ENCODE measurements around the gene PARP8. TPM values are rescaled to one million over a fixed set of nuclear protein-coding genes. Genes with fewer than 3 reads are reported as not detected.
A peak's percentile ranks its signal among the peaks of the same experiment; 100 is the strongest.

Gene PARP8
- total RNA-seq, 1 experiment from 2014 or later: 0.07 TPM

GRCh38 chr5:50763351-50763750, 96.9 kb downstream of the PARP8 start:
- Histone ChIP-seq H3K4me2 (ENCODE audit: low read length) (no peak overlapping the region), H2AFZ (ENCODE audit: low read length) (no peak overlapping the region), H3K27ac (ENCODE audit: low read length) (no peak overlapping the region), H3K9ac (ENCODE audit: low read length) (no peak overlapping the region), H3F3A (ENCODE audit: low read length, unreplicated experiment) (no peaks in the 10 kb centered on the region), H3K27me3 (ENCODE audit: low read length) (no peaks in the 10 kb centered on the region), H3K9me3 (ENCODE audit: low read length) (no peaks in the 10 kb centered on the region), H3K4me3 (ENCODE audit: low read length) (no peak overlapping the region), H4K20me1 (ENCODE audit: low read length) (no peaks in the 10 kb centered on the region), H3K9me2 (replicated peaks; ENCODE audit: low read length) (no peaks in the 10 kb centered on the region), H3K36me3 (ENCODE audit: low read depth, low read length) (no peaks in the 10 kb centered on the region), H3K4me1 (ENCODE audit: insufficient read depth, low read length) (no peaks in the 10 kb centered on the region), H3K79me2 (ENCODE audit: low read length) (no peaks in the 10 kb centered on the region)
- CTCF ChIA-PET: no interaction called here
- ATAC-seq (no peak), DNase-seq (no peak)
- POLR2A ChIA-PET (ENCODE audit: unreplicated experiment): no interaction called here
- no TSS peak for BruUV-seq (replicated peaks)
- intact Hi-C loops (cut with micrococcal nuclease): no loop called here
- no peak for TF ChIP-seq CTCF (conservative IDR thresholded peaks at IDR 0.05; ENCODE audit: low read depth, low read length)
- TF ChIP-seq EZH2 (IDR thresholded peaks at IDR 0.05; ENCODE audit: low read length, unreplicated experiment): no peak
- no peak for TF ChIP-seq EZH2phosphoT487 (IDR thresholded peaks at IDR 0.05; ENCODE audit: borderline replicate concordance, low read length)

DNA sequence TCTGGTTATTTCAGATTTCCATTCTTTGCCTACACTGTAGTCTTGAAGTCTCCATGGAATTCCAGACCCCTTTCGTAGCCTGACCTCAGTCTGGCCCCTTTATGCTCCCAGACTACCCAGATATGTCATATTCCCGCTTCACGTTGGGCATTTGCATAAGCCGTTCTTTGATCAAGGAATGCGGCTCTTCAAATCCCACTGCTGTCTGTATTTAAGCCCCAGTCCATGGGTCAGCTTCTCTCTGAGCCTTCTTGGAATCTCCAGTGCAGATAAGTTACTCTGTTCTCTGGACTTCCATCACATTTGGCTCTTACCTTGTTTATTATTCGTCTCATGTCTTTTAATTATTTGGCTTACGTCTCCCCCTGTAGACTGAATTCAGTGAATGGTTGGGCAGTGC, 97.4 kb downstream of the PARP8 start:
- ChIA-PET CTCF (no interaction called here), POLR2A (ENCODE audit: unreplicated experiment) (no interaction called here)
- Histone ChIP-seq H3K9me3 (ENCODE audit: low read length) (no peaks in the 10 kb centered on the region), H4K20me1 (ENCODE audit: low read length) (no peaks in the 10 kb centered on the region), H3K4me2 (ENCODE audit: low read length) (no peak overlapping the region), H2AFZ (ENCODE audit: low read length) (no peak overlapping the region), H3K9me2 (replicated peaks; ENCODE audit: low read length) (no peaks in the 10 kb centered on the region), H3K27ac (ENCODE audit: low read length) (no peak overlapping the region), H3K27me3 (ENCODE audit: low read length) (no peaks in the 10 kb centered on the region), H3K36me3 (ENCODE audit: low read depth, low read length) (no peaks in the 10 kb centered on the region), H3K4me1 (ENCODE audit: insufficient read depth, low read length) (no peaks in the 10 kb centered on the region), H3K9ac (ENCODE audit: low read length) (no peak overlapping the region), H3F3A (ENCODE audit: low read length, unreplicated experiment) (no peaks in the 10 kb centered on the region), H3K4me3 (ENCODE audit: low read length) (no peak overlapping the region), H3K79me2 (ENCODE audit: low read length) (no peaks in the 10 kb centered on the region)
- no peak for TF ChIP-seq EZH2phosphoT487 (IDR thresholded peaks at IDR 0.05; ENCODE audit: borderline replicate concordance, low read length)
- TF ChIP-seq CTCF (conservative IDR thresholded peaks at IDR 0.05; ENCODE audit: low read depth, low read length): no peak
- no peak for TF ChIP-seq EZH2 (IDR thresholded peaks at IDR 0.05; ENCODE audit: low read length, unreplicated experiment)
- no TSS peak for BruUV-seq (replicated peaks)
- DNase-seq: no peak
- no peak for ATAC-seq
- intact Hi-C loops (cut with micrococcal nuclease): no loop called here

DNA sequence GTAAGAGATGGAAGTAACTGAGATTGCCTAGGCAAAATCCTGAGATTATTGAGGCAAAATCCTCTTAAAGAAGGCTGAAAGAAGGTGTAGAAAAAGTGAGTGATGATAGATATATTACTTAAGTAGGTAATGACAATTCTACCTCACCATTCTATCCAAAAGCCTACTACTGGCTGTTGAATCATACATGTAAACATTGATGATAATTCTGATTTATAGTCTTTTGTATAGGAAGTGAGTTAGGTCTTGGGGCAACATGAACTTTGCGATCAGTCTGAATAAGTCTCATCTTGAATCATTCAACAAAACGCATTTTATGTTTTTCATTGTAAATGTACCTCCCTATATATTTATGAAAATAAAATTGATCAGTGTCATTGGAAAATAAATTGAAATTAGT, 99.6 kb downstream of the PARP8 start:
- Histone ChIP-seq H3K9me3 (ENCODE audit: low read length) (no peaks in the 10 kb centered on the region), H4K20me1 (ENCODE audit: low read length) (no peaks in the 10 kb centered on the region), H3K27ac (ENCODE audit: low read length) (no peak overlapping the region), H3K9ac (ENCODE audit: low read length) (no peak overlapping the region), H3K36me3 (ENCODE audit: low read depth, low read length) (no peaks in the 10 kb centered on the region), H3K4me3 (ENCODE audit: low read length) (no peak overlapping the region), H3K4me2 (ENCODE audit: low read length) (no peak overlapping the region), H2AFZ (ENCODE audit: low read length) (no peak overlapping the region), H3K79me2 (ENCODE audit: low read length) (no peaks in the 10 kb centered on the region), H3F3A (ENCODE audit: low read length, unreplicated experiment) (no peaks in the 10 kb centered on the region), H3K9me2 (replicated peaks; ENCODE audit: low read length) (no peaks in the 10 kb centered on the region), H3K27me3 (ENCODE audit: low read length) (no peaks in the 10 kb centered on the region), H3K4me1 (ENCODE audit: insufficient read depth, low read length) (no peaks in the 10 kb centered on the region)
- CTCF ChIA-PET: no interaction called here
- POLR2A ChIA-PET (ENCODE audit: unreplicated experiment): no interaction called here
- DNase-seq (peak; percentile 1), ATAC-seq (no peak)
- no peak for TF ChIP-seq EZH2phosphoT487 (IDR thresholded peaks at IDR 0.05; ENCODE audit: borderline replicate concordance, low read length)
- no peak for TF ChIP-seq EZH2 (IDR thresholded peaks at IDR 0.05; ENCODE audit: low read length, unreplicated experiment)
- no peak for TF ChIP-seq CTCF (conservative IDR thresholded peaks at IDR 0.05; ENCODE audit: low read depth, low read length)
- intact Hi-C loops (cut with micrococcal nuclease): no loop called here
- BruUV-seq (replicated peaks): no TSS peak

Data from PC-3 (cell line).